A549 (cell line): ENCODE data around the gene TYW1. TPM values are rescaled to one million over a fixed set of nuclear protein-coding genes. Genes with fewer than 3 reads are reported as not detected.

Experiments used
- ATAC-seq, 2 experiments: fragments of 200-7000 bp in 1 of 2; fragments of >200 bp in 1 of 2; cut with Nextera tagmentation in 1 of 2; cut with Tn5 transposase in 1 of 2; 3 replicates each; pipeline versions ENCODE4 v1.8.0 to v1.9.1; 2018 to 2020; ENCODE audit warnings: mild to moderate bottlenecking in 1 of 2, moderate library complexity in 1 of 2
- CTCF ChIA-PET: fragments of 300-600 bp; sonication (Branson Sonifier 250); formaldehyde crosslinking; extraction: SDS; loops from one replicate; lab custom pipeline; 2021; ENCODE audit warnings: antibody characterized with exemption, inconsistent platforms; lab: Yijun Ruan, JAX
- POLR2A ChIA-PET: fragments of 350-600 bp; formaldehyde crosslinking; extraction: SDS; loops from one replicate; lab custom pipeline; 2021; ENCODE audit warnings: antibody characterized with exemption, inconsistent platforms; lab: Yijun Ruan, JAX
- DNase-seq, 2 experiments: peaks; one replicate each; pipeline versions ENCODE4 v3.0.0 to v3.0.0-alpha.2; 2011 to 2016; ENCODE audit warnings: low read depth in 1 of 2, low spot score in 1 of 2
- FAIRE-seq: peaks from 2 replicates; lab custom pipeline; 2011; peaks lifted over from hg19 to GRCh38; lab: Jason Lieb, UNC
- H3K27ac ChIP-seq, 2 experiments: fragments of >200 bp; sonication (Bioruptor Twin); formaldehyde crosslinking; 3 replicates each; pipeline ENCODE4 v1.5.1; 2016 to 2017
- H3K4me1 ChIP-seq: fragments of >200 bp; sonication (Bioruptor Twin); formaldehyde crosslinking; 3 replicates; pipeline ENCODE4 v1.6.1; 2016
- H3K4me2 ChIP-seq: fragments of >200 bp; sonication (Bioruptor Twin); formaldehyde crosslinking; 3 replicates; pipeline ENCODE4 v1.6.1; 2016
- H3K4me3 ChIP-seq: fragments of >200 bp; sonication (Bioruptor Twin); formaldehyde crosslinking; 3 replicates; pipeline ENCODE4 v1.5.1; 2016
- H3K9me3 ChIP-seq: fragments of >200 bp; sonication (Bioruptor Twin); formaldehyde crosslinking; 3 replicates; pipeline ENCODE4 v1.6.1; 2016
- BCL3 ChIP-seq: fragments of >200 bp; sonication (Bioruptor Twin); formaldehyde crosslinking; IDR thresholded peaks from 3 replicates; pipeline ENCODE4 v1.6.1; 2016
- BHLHE40 ChIP-seq: IDR thresholded peaks from 2 replicates; pipeline ENCODE4 v1.6.1; 2012; ENCODE audit warnings: low read depth, low read length, inconsistent platforms
- CBX2 ChIP-seq: fragments of 200-600 bp; sonication (generic); IDR thresholded peaks from 2 replicates; pipeline ENCODE4 v1.6.1; 2016; ENCODE audit warnings: low read depth, mild to moderate bottlenecking, borderline replicate concordance
- CBX8 ChIP-seq: fragments of 200-600 bp; sonication (generic); IDR thresholded peaks from 2 replicates; pipeline ENCODE4 v1.6.1; 2016
- E2F6 ChIP-seq: IDR thresholded peaks from 2 replicates; pipeline ENCODE4 v1.6.1; 2012; ENCODE audit warnings: low read depth, borderline replicate concordance
- EHF ChIP-seq: fragments of 250-450 bp; sonication (Bioruptor Pico); IDR thresholded peaks from 2 replicates; pipeline ENCODE4 v1.5.0; 2020; ENCODE audit warnings: mild to moderate bottlenecking
- ELK1 ChIP-seq: fragments of 150-350 bp; IDR thresholded peaks from 2 replicates; pipeline ENCODE4 v1.6.1; 2014; ENCODE audit warnings: low read depth, mild to moderate bottlenecking, low read length
- EP300 ChIP-seq, 2 experiments: fragments of >200 bp; sonication (Bioruptor Twin); formaldehyde crosslinking; IDR thresholded peaks; 2 replicates in 1 of 2; 3 replicates in 1 of 2; pipeline ENCODE4 v1.6.1; 2016 to 2017
- ESRRA ChIP-seq: fragments of 150-350 bp; IDR thresholded peaks from 2 replicates; pipeline ENCODE4 v1.6.1; 2014; ENCODE audit warnings: mild to moderate bottlenecking, low read length, borderline replicate concordance
- FOSL2 ChIP-seq, 2 experiments: fragments of 450-650 bp in 1 of 2; fragments of >200 bp in 1 of 2; sonication (Bioruptor Twin) in 1 of 2; formaldehyde crosslinking; IDR thresholded peaks; 2 replicates each; pipeline versions ENCODE4 v1.5.0 to v1.6.1; 2016 to 2020; ENCODE audit warnings: mild to moderate bottlenecking in 1 of 2, moderate library complexity in 1 of 2
- FOXS1 ChIP-seq: fragments of 250-450 bp; sonication (Bioruptor Pico); IDR thresholded peaks from 2 replicates; pipeline ENCODE4 v1.5.0; 2020; ENCODE audit warnings: mild to moderate bottlenecking, moderate library complexity
- GATA3 ChIP-seq: IDR thresholded peaks from 2 replicates; pipeline ENCODE4 v1.6.1; 2012; ENCODE audit warnings: borderline replicate concordance
- HDAC2 ChIP-seq: fragments of 200-600 bp; sonication (generic); IDR thresholded peaks from 2 replicates; pipeline ENCODE4 v1.6.1; 2016
- HES2 ChIP-seq: fragments of >200 bp; sonication (Bioruptor Twin); formaldehyde crosslinking; IDR thresholded peaks from 2 replicates; pipeline ENCODE4 v1.6.1; 2016
- HMGXB4 ChIP-seq: fragments of 250-450 bp; sonication (Bioruptor Pico); IDR thresholded peaks from 2 replicates; pipeline ENCODE4 v1.5.0; 2021; ENCODE audit warnings: mild to moderate bottlenecking, moderate library complexity, borderline replicate concordance
- HOXB13 ChIP-seq: fragments of 250-450 bp; sonication (Bioruptor Pico); IDR thresholded peaks from 2 replicates; pipeline ENCODE4 v1.5.0; 2020; ENCODE audit warnings: low read depth, mild to moderate bottlenecking, moderate library complexity
- MAFK ChIP-seq: fragments of 450-650 bp; IDR thresholded peaks from 2 replicates; pipeline ENCODE4 v1.6.1; 2014; ENCODE audit not compliant: partially characterized antibody
- NFE2L2 ChIP-seq: fragments of 150-350 bp; conservative IDR thresholded peaks from 2 replicates; pipeline ENCODE4 v1.6.1; 2014; ENCODE audit warnings: low read length
- NPAS2 ChIP-seq: fragments of 250-450 bp; sonication (Bioruptor Pico); IDR thresholded peaks from 2 replicates; pipeline ENCODE4 v1.8.0; 2022; ENCODE audit warnings: mild to moderate bottlenecking, moderate library complexity, borderline replicate concordance
- NR3C1 ChIP-seq: fragments of >200 bp; sonication (Bioruptor Twin); formaldehyde crosslinking; IDR thresholded peaks from 3 replicates; pipeline ENCODE4 v1.6.1; 2017
- RAD21 ChIP-seq, 2 experiments: fragments of >200 bp in 1 of 2; sonication (Bioruptor Twin) in 1 of 2; formaldehyde crosslinking in 1 of 2; IDR thresholded peaks in 1 of 2; conservative IDR thresholded peaks in 1 of 2; 2 replicates in 1 of 2; 3 replicates in 1 of 2; pipeline ENCODE4 v1.6.1; 2012 to 2018; ENCODE audit warnings: inconsistent platforms in 1 of 2
- RARB ChIP-seq: fragments of 250-450 bp; sonication (Bioruptor Pico); IDR thresholded peaks from 2 replicates; pipeline ENCODE4 v1.8.0; 2021; ENCODE audit warnings: mild to moderate bottlenecking, moderate library complexity
- RCOR1 ChIP-seq: fragments of 150-350 bp; IDR thresholded peaks from 2 replicates; pipeline ENCODE4 v1.6.1; 2014; ENCODE audit warnings: antibody characterized with exemption, low read length, low read depth
- RFX5 ChIP-seq: fragments of 450-650 bp; IDR thresholded peaks from 2 replicates; pipeline ENCODE4 v1.7.1; 2014; ENCODE audit warnings: antibody characterized with exemption, mild to moderate bottlenecking, moderate library complexity
- SREBF2 ChIP-seq: fragments of 450-650 bp; IDR thresholded peaks from 2 replicates; pipeline ENCODE4 v1.6.1; 2014; ENCODE audit warnings: mild to moderate bottlenecking, moderate library complexity
- WGBS: methylation state at CpG from one replicate; pipeline ENCODE4 v1.1.6; 2017; ENCODE audit errors: missing lambda C conversion rate; 5-methylcytosine and 5-hydroxymethylcytosine counted together
- polyA plus RNA-seq, 4 experiments: library from polyadenylated mRNA; depleted of rRNA in 3 of 4; stranded (reverse); fragments of >200 nt; fragmentation: RNase III in 1 of 4; extraction: RNeasy Plus Mini Kit Qiagen cat#74134 plus additional on column Dnase treatment in 1 of 4; gene quantifications; 2 replicates in 3 of 4; 3 replicates in 1 of 4; pipeline ENCODE4 v1.2.3, GENCODE V29; 2011 to 2017

The TYW1 gene
- polyA plus RNA-seq, 2 of the 4 experiments (the other 2 are of a cell fraction) = 15.3 to 26.9 TPM

- H3K4me3 ChIP-seq = no peak overlapping the region
- no peak for DNase-seq
- no peak for TF ChIP-seq RFX5
- no peak for TF ChIP-seq ELK1
- TF ChIP-seq E2F6 = no peak
- no peak for TF ChIP-seq FOXS1 (CRISPR knock-in tag)
- TF ChIP-seq NR3C1 = no peak
- TF ChIP-seq SREBF2 = no peak
- no peak for TF ChIP-seq GATA3
- TF ChIP-seq NPAS2 (CRISPR knock-in tag) = no peak
- no peak for TF ChIP-seq ESRRA
- TF ChIP-seq CBX2 = no peak
- TF ChIP-seq HMGXB4 = no peak
- no peak for TF ChIP-seq EHF
- TF ChIP-seq RAD21 (conservative IDR thresholded peaks at IDR 0.05 in 1 of 2, IDR thresholded peaks at IDR 0.05 in 1 of 2) = no peak
- H3K9me3 ChIP-seq = no peaks in the 10 kb centered on the region
- CTCF ChIA-PET = interaction anchor here (0.7 kb wide), 1 partner anchor 10 kb away, joined by 3 read pairs; no protein-coding TSS in a partner anchor
- ATAC-seq = no peak
- FAIRE-seq = no peak
- H3K27ac ChIP-seq = 0 out of 6 replicates have a peak overlapping the region, but pooled peaks of 1 of the 2 experiments have one; percentile 14
- POLR2A ChIA-PET = no interaction called here
- 85% methylated on average over 3 of the region's 3 CpGs for WGBS
- H3K4me1 ChIP-seq = peaks cover 33% of the 10 kb centered on the region
- H3K4me2 ChIP-seq = no peak overlapping the region
Measured at GRCh38 chr7:66950311-66950710, 46.3 kb upstream of the TYW1 start.

GRCh38 chr7:66950763-66951162, 45.9 kb upstream of the TYW1 start:
- ChIA-PET POLR2A (no interaction called here), CTCF (interaction anchor here (0.7 kb wide), 1 partner anchor 10 kb away, joined by 3 read pairs; no protein-coding TSS in a partner anchor)
- FAIRE-seq (no peak), DNase-seq (no peak), ATAC-seq (no peak)
- Histone ChIP-seq H3K9me3 (no peaks in the 10 kb centered on the region), H3K4me2 (no peak overlapping the region), H3K27ac (peak overlapping the region in 1 of 2 experiments; percentile 93; a peak in 3 of 6 replicates), H3K4me1 (peaks cover 33% of the 10 kb centered on the region), H3K4me3 (no peak overlapping the region)
- WGBS = 91% methylated on average over 8 of the region's 8 CpGs
- TF ChIP-seq BHLHE40 (no peak), RCOR1 (no peak), HOXB13 (CRISPR knock-in tag) (no peak), NFE2L2 (no peak), MAFK (no peak), HDAC2 (no peak), HES2 (no peak), NR3C1 (no peak), BCL3 (no peak), FOXS1 (CRISPR knock-in tag) (no peak), ESRRA (no peak), CBX2 (no peak), RARB (CRISPR knock-in tag) (no peak), CBX8 (no peak), FOSL2 (IDR thresholded peaks at IDR 0.05) (no peak), FOSL2 (CRISPR knock-in tag; IDR thresholded peaks at IDR 0.05) (no peak), EP300 (IDR thresholded peaks at IDR 0.05) (no peak)
